Mucosa of stomach (tissue), 1 donor: ENCODE measurements around the gene MUC5AC.

ENCODE experiments used
- H3K27me3 ChIP-seq: one replicate; pipeline ENCODE4 v1.7.0; 2013; ENCODE audit warnings: mild to moderate bottlenecking, low read length; ENCODE audit not compliant: control insufficient read depth, insufficient read depth
- H3K36me3 ChIP-seq: one replicate; pipeline ENCODE4 v1.7.0; 2013; ENCODE audit warnings: low read length; ENCODE audit not compliant: control insufficient read depth, insufficient read depth
- H3K4me1 ChIP-seq: one replicate; pipeline ENCODE4 v1.7.0; 2013; ENCODE audit warnings: mild to moderate bottlenecking, low read length; ENCODE audit not compliant: control insufficient read depth, insufficient read depth
- H3K4me3 ChIP-seq: one replicate; pipeline ENCODE4 v1.7.0; 2013; ENCODE audit warnings: low read length
- H3K9ac ChIP-seq: one replicate; pipeline ENCODE4 v1.7.0; 2013; ENCODE audit warnings: mild to moderate bottlenecking, low read length, moderate library complexity
- H3K9me3 ChIP-seq: one replicate; pipeline ENCODE4 v1.7.0; 2013; ENCODE audit warnings: mild to moderate bottlenecking, low read length, moderate library complexity; ENCODE audit not compliant: control insufficient read depth
- donor health status: Pancreatic carcinoma.

MUC5AC gene

DNA sequence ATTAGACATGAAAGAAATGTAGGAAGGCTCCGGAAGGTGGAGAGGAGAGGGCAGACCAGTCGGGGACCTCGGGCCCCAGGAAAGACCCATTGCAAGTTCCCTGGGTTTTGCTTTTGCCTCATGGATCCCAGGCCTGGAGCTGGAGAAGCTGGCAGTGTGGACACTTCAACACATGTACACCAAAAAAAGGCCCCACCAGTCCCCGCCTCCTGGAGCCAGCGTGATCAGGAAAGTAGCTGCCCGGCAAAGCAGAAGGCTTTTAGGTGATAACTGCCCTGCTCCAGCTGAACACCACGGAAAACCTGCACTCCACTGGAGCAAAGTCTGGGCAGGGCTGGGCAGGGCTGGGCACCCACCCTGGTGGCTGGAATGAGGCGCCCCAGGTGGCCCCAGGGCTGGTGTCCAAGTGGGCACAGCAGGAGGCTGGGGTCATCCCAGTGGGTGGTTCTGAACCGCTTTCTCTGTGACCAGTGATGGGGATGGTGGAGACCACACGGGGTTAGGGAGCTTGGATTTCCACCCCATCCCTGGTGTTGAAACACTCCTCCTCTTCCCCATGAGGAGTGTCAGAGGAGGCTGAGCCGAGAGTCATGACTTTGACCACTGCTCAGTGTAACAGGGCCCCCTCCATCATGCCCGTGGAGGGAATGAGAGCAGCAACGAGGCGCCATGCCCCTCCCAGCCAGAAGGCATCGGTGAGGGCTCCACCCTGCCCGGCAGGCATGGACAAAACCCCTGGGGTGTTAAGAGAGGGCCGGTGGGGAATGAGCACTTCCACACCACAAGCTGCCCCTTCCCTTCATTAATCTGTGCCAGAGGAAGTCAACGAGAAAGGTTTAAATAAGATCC, 16.9 kb upstream of the MUC5AC start:
- Histone ChIP-seq H3K9me3 (no peaks in the 10 kb centered on the region), H3K9ac (no peak overlapping the region), H3K4me1 (peaks cover 46% of the 10 kb centered on the region), H3K27me3 (no peaks in the 10 kb centered on the region), H3K36me3 (no peaks in the 10 kb centered on the region), H3K4me3 (no peak overlapping the region)

DNA sequence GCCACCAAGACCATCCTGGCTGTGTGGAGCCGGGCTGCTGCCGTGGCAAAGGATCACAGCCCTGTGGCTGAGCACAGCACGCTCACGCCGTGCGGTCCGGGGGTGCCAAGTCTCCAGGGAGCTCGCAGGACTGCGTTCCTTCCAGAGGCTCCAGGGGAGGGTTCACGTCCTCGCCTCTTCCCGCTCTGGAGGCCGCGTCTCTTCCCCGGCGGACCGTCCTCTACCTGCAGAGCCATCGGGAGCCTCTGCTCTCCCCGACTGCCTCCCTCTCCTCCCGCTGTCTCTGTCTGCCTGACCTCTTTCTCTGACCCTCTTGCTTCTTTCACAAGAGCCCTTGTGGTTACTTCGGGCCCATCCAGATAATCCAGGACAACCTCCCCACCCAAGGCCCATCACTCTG, 11.4 kb upstream of the MUC5AC start:
- Histone ChIP-seq H3K27me3 (no peaks in the 10 kb centered on the region), H3K9ac (no peak overlapping the region), H3K4me3 (no peak overlapping the region), H3K36me3 (no peaks in the 10 kb centered on the region), H3K9me3 (no peaks in the 10 kb centered on the region), H3K4me1 (peaks cover 49% of the 10 kb centered on the region)

DNA sequence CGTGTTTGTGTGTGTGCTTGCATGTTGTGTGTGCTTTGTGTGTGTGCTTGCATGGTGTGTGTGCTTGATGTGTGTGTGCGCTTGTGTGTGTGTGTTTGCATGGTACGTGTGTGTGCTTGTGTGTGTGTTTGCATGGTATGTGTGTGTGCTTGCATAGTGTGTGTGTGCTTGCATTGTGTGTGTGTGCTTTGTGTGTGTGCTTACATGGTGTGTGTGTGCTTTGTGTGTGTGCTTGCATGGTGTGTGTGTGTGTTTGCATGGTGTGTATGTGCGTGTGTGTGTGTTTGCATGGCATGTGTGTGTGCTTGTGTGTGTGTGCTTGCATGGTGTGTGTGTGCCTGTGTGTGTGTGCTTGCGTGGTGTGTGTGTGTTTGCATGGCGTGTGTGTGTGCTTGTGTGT, 10.0 kb upstream of the MUC5AC start:
- no peak overlapping the region for H3K4me3 ChIP-seq
- H3K36me3 ChIP-seq: no peaks in the 10 kb centered on the region
- no peaks in the 10 kb centered on the region for H3K27me3 ChIP-seq
- no peak overlapping the region for H3K9ac ChIP-seq
- H3K4me1 ChIP-seq: peaks cover 60% of the 10 kb centered on the region
- H3K9me3 ChIP-seq: no peaks in the 10 kb centered on the region

DNA sequence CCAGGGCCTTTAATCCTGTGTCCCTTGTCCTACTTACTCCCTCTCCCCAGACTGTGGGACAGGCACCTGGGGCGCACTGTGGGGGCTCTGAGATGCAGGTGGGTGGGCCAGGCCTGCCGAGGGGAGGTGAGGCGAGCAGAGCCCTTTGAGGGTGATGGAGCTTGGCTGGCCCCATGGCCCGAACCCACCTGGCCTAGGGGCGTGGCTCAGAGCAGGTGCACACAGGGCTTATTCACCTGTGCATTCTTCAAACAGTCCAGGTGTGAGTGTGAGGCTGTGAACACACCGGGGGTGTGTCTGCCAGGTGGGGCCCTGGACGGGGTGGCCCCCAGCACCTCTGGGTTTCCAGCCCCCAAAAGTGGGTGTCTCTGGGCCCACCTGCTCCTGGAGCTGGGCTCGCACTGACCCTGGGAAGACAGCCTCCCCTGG, 9.0 kb upstream of the MUC5AC start:
- no peak overlapping the region for H3K9ac ChIP-seq
- H3K36me3 ChIP-seq: no peaks in the 10 kb centered on the region
- peaks cover 60% of the 10 kb centered on the region for H3K4me1 ChIP-seq
- H3K9me3 ChIP-seq: no peaks in the 10 kb centered on the region
- H3K27me3 ChIP-seq: no peaks in the 10 kb centered on the region
- H3K4me3 ChIP-seq: no peak overlapping the region

DNA sequence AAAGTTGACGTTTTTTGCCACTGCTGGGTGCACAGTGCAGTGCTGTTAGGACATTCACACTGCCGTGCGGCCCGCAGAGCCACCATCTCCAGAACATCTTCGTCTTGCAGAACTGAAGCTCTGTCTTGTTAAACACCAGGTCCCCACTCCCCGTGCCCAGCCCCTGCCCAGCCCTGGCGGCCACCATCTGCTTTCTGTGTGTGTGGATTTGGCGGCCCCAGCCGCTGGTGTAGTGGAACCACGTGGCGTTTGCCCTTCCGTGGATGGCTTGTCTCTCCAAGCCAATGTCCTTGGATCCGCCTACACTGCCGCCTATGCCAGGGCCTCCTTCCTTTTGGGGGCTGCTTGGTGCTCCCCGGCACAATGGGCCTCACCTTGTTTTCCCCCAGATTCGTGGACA, 8.2 kb upstream of the MUC5AC start:
- Histone ChIP-seq H3K4me3 (no peak overlapping the region), H3K4me1 (peaks cover 68% of the 10 kb centered on the region), H3K36me3 (no peaks in the 10 kb centered on the region), H3K9me3 (no peaks in the 10 kb centered on the region), H3K9ac (no peak overlapping the region), H3K27me3 (no peaks in the 10 kb centered on the region)

DNA sequence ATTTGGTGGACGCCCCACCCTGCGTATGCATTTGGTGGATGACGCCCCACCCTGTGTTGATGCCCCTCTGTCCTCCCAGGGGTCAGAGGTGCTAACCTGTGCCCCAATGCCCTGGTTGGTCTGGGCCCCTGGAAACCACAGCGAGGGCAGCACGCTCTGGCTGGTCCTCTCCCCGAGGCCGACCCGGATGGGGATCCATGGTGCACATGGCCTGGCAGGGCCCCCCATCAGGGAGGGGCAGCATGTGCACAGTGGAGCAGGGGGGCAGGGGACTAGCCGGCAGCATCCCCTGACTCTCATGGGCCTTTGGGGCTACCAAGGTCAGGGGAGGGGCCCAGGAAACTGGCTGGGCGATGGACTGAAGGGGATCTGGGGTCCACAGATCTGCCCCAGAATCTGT, 7.6 kb upstream of the MUC5AC start:
- H3K27me3 ChIP-seq: no peaks in the 10 kb centered on the region
- no peak overlapping the region for H3K4me3 ChIP-seq
- no peaks in the 10 kb centered on the region for H3K9me3 ChIP-seq
- H3K4me1 ChIP-seq: peaks cover 68% of the 10 kb centered on the region
- H3K36me3 ChIP-seq: no peaks in the 10 kb centered on the region
- H3K9ac ChIP-seq: no peak overlapping the region

DNA sequence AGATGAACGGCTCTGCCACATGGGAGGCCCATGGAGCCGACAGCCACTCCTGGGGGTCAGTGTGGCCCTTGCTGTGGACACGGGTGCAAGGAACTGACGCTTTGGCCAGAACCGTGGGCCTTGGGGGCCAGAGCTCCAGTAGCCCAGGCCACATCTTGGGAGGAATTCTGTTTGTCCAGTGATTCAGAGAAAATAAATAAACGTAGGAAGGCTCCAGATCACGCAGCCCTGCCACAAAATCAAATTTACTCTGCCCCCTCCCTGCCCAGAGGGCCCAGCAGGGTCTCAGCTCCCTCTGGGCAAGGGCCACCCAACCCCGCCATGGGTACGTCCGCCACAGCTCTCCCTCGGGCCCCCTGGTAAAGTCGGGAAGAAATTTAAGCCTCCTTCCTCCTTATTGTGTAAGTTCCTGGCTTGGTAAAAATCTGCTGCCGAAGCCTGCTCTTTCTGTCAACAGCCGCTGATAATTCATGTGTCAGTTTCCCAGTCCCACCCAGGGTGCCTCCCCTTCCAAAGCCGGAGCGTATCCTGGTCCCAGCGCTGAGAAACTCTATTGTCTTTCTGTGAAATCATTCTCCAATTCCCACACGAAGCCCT, 6.9 kb upstream of the MUC5AC start:
- H3K9ac ChIP-seq: peak overlapping the region; percentile 68
- H3K27me3 ChIP-seq: no peaks in the 10 kb centered on the region
- peak overlapping the region; percentile 15 for H3K4me3 ChIP-seq
- peaks cover 68% of the 10 kb centered on the region for H3K4me1 ChIP-seq
- no peaks in the 10 kb centered on the region for H3K36me3 ChIP-seq
- no peaks in the 10 kb centered on the region for H3K9me3 ChIP-seq

DNA sequence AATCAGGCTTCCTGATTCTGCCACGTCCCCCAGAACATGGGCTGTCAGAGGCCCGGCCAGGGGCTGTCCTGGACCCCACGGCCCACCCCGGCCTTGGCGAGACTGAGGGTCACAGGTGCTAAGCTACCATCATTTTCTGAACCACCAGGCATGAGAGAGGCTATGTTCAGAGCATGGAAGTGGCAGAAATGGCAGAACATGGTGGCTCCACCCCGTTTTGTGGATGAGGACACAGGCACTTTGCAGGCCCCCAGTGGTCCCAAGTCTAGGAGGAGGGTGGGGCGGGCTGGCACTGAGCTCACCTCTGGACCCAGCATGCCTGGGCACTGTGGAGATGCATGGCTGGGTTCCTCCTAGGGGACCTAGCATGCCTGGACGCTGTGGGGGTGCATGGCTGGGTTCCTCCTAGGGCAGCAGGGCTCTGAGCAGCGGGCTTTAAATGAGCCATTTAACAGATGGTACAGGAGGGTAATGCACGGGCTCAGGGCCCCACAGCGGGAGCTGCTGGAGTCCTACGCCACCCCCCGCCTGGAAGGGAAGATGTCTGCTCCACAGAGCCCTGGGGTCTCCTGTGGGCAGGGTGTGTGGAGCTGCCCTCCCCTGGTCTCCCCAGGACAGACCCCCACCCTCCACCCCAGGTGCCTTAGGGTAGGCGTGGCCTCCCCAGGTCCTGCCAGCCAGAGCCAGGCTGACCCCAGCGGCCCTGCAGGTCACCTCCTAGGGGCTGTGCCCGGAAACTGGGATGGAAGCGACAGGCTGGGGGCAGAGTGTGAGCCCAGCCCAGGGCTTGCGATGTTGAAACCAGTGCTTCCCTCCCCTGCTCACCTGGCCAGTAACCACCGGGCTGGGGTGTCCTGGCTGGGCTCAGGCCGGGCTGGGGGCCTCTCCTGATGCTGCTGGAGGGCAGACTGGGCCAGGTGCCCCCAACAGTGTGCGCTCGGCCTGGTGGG, 6.1 kb upstream of the MUC5AC start:
- Histone ChIP-seq H3K9me3 (no peaks in the 10 kb centered on the region), H3K36me3 (no peaks in the 10 kb centered on the region), H3K4me1 (peaks cover 74% of the 10 kb centered on the region), H3K4me3 (peak overlapping the region; percentile 15), H3K27me3 (no peaks in the 10 kb centered on the region), H3K9ac (peak overlapping the region; percentile 68)

DNA sequence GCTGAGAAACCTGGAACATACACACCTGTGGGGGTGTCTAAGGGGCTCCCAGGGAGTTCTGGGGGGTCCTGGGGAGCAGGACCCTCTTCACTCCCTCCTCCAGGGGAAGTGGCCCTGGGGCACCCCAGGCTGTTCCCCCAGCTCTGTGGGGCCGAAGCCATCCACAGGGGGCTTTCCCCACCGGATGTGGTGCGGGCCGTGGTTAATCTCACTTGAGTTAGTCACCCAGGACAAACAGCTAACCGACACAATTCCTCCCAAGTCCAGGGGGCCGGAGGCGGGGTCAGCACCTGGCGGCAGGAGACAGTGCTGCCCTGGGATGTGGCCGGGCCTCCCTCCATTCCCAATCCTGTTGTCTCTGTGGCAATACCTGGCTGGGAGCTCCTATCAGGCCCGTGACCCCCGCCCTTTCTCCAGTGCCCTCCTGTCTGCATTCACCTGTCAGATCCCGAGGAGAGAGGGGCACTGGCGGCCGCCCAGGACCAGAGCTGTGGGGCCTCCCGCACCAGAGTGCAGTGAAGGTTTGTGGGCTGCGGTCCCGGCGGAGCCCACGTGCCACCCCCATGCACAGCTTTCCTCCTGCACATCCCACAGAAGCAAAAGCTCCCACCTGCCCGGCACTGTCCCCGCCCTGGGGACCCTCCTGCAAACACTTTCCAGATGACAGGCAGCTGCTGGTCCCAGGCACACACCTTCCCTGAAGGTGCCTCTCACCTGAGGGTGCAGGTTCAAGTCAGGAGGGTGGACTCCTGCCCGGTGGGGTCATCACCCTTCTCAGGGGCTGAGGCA, 5.2 kb upstream of the MUC5AC start:
- peaks cover 83% of the 10 kb centered on the region for H3K4me1 ChIP-seq
- H3K4me3 ChIP-seq: no peak overlapping the region
- no peaks in the 10 kb centered on the region for H3K9me3 ChIP-seq
- peak overlapping the region; percentile 68 for H3K9ac ChIP-seq
- H3K27me3 ChIP-seq: no peaks in the 10 kb centered on the region
- no peaks in the 10 kb centered on the region for H3K36me3 ChIP-seq

DNA sequence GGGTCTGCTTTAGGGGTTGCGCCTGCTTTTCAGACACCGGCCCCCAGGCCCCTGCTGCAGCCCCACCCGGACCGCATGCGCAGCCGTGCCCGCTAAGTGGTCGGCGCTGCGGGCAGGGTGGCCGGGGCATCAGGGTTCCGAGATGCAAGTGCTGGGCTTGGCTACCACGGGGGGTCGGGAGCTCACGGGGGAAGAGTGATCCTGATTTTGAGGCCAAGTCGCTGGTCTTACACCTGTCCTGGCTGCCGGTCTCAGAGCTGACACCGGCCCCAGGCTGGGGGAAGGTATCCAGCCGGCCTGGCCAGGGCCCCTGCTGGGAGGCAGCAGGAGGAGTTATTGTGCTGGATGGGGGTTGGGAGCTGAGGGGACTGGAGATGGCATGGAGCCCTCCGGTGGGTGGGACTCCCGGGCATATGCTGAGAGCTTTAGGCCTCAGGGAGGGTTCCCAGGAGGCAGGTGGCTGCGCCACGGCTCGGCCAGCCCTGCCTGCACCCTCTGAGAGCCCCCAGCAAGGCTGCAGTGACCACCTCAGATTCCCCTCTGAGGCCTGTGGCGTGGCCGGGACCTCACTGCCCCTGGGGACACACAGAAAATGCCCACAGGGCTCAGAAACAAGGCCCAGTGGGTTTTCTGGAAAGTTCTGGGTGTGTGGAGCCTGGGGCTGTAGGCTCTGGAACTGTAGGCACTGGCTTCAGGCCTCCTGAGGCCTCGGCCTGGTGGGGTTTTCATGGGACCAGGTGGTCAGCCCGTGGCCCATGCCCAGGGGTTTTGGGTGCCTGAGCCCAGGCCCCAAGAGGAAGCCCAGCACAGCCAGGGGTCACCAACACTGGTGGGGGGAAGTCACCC, 4.4 kb upstream of the MUC5AC start:
- no peak overlapping the region for H3K4me3 ChIP-seq
- no peaks in the 10 kb centered on the region for H3K27me3 ChIP-seq
- H3K4me1 ChIP-seq: peaks cover 75% of the 10 kb centered on the region
- H3K9me3 ChIP-seq: no peaks in the 10 kb centered on the region
- no peaks in the 10 kb centered on the region for H3K36me3 ChIP-seq
- peak overlapping the region; percentile 68 for H3K9ac ChIP-seq
